HL-60/S4 (cell line): Measurements from ENCODE around the gene SF3A2.

Experiments
- in situ Hi-C: fragments of 300-500 bp; cut with MboI; formaldehyde crosslinking; loops from 2 replicates; pipeline ENCODE4 v1.14.3; 2022; ENCODE audit warnings: low sequenced_read_pairs

Gene SF3A2

DNA sequence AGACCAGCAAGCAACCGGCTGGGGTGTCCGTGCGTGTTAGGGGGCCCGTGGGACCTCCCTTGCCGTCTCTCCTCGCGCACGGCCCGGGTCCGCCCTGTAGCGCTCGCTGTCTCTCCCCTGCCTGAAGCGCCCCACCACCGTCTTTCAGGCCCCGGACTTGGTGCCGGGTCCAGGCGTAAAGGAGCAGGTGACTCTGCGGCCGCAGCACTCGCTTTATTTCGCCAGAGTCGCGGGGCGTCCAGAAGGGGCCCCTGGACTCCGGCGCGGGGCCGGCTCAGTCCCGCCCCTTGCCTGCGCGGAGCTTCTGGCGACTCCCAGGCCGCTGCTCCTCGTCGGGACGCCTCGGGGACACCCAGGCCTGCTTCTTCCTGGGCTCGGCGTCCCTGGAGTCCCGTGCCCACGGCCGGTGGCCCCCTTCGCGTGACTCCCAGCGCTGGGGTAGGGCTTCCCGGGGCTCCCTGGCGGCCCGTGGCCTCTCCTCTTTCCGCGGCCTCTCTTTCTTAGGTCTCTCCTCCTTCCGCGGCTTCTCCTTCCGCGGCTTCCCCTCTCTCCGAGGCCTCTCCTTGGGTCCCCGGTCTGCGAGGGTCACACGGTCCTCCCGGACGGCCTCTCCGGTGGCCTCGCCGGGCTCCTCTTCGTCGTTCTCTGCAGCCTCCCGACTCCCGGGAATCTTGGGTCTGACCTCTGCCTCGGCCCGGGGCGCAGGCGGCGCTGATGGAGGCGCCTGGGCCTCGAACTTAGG is 15.6 kb downstream of the SF3A2 start:
- in situ Hi-C loops, result no loop called here

DNA sequence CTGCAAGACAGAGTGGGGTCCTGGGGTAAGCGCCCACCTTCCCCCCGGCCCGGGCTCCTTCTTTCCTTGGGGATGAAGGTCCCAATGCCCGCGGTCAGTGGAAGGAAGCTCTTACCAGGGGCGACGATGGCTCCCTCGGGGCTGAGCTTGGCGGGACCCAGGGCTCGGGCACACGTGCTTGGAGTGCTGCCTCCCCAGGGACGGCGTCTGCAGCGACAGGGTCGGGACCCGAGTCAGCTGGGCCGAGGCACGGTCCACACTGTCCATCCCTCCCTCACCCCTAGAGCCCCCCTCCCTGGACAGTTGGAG is 16.1 kb downstream of the SF3A2 start:
- in situ Hi-C loops, result no loop called here

DNA sequence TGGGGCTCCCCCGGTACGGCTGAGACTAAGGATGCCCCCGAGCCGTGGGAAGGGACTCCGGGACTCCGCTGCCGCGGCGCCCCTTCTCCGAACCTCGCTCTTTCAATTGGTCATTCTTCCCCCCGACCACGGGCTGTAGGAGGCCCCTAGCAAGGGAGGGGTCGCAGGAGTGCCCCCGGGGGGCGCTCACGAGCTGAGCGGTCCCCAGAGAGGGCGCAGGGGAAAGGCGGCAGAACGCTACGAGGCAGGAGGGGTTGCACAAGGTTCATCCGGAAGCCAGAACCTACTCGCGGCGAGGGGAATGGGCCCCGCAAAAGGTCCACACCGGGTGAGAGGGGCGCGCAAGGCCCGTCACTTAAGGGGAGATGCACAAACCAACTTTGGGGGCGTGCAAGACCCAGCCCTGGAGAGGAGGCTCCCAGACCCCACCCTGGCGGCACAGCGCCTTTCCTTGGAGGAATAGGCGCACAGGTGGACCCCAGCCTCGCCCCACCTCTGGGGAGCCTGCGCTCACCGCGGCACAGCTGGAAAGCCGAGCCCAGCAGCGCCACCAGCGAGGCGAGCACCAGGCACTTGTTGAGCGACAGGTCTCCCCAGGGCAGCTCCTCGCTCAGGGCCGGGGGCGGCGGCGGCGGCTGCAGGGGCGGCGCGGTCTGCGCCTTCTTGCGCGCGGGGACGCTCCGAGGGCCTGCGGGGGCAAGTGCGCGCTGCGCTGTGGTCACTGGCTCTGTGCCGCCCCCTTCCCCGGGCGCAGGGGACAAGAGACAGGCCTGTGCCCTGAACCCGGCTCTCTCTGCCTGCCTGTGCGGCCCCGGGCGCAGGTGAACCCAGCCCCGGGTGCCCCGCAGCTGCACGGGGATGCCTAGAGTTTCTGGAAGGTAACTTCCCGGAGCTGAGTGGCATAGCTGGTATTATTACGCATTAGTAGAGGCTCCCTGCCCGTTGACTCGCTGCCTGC is 16.8 kb downstream of the SF3A2 start:
- in situ Hi-C loops, result no loop called here

DNA sequence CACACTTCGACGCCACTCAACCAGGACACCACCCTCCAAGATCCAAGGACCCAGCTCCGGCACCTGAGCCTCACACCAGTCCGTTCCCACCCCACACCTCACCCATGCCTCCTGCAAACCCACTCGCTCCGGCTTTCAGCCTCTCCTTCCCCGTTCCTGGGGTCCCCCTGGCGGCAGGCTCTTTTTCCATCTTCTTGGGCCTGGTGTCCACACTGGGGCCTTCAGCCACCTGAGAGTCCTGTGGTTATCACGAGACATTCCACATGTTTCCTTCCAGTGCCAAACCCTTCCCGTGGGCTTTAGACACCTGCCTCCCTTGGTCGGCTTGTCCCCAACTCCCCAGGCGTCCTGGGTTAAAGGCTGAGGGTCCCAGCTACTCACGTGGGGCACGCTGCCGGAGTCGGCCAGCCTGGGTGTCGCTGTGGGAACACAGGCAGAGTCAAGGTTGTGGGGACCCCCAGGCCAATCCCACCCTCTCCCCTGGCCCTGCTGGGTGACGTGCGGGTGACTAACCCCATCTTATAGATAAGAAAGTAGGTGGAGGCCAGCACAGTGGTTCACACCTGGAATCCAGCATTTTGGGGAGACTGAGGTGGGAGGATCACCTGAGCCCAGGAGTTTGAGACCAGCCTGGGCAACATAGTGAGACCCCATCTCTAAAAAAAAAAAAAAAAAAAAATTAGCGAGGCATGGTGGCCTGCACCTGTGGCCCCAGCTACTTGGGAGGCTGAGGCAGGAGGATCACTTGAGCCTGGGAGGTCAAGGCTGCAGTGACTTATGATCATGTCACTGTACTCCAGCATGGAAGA is 17.6 kb downstream of the SF3A2 start:
- in situ Hi-C loops, result no loop called here

DNA sequence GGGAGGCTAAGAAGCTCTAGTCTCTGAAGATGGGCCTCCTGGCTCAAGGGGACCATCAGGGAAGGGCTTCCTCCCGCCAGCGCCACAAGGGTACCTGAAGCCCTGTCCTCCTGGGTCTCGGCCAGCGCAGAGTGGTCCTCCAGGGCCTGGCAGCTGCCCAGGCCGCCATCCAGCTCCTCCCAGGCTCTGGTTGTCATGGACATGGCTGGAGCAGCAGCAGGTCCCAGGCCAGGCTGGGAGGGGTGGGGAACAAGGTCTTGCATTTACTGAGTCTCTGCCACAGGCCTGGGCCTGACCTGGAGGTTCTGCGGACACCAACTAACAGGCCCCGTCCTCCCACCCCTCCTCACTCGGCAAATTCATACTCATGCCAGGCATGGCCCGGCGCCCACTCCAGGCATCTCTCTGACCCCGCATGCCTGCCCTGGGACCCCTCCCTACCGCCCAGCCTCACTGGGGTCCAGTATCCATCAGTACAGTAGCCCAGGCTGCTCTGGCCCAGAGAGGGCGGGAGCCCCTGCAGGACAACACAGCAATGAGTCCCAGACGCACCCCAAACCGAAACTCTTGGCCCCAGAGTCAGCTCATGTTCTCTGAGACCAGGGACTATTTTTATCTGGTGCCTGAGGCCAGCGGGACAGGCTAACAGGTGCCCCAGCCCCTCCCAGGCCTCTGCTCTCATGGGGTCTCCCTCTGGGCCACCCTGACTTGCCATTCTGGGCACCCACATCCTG is 18.7 kb downstream of the SF3A2 start:
- in situ Hi-C loops, result no loop called here

DNA sequence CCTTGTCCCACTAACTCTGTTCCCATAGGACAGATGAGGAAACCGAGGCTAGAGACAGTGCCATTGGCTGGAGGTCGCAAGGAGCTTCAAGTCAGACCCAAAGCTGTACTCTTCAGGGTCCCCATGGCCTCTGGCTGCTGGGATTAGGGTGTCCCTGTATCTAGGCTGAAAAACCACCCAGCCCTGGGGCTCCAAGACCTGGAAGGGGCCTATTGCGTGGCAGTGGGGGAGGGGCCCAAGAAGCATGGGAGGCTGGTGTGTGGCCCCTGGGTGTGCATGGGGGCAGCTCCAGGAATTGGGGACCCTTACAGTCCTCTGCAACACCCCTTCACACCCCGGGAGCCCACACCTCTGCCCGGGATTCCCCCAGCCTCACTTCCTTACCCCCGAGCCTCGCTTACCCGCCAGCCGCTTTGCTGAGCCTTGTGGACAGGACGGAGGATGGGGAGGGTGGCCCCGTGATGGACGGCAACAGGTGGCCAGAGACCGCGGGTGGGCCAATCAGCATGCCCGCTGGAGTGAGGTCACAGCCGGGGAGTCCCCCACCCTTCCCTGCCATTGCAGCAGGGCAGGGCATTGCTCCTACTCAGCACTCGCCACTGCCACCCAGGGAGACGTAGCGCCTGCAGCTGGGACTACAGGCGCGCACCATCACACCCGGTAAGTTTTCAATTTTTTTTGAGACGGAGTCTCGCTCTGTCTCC is 19.5 kb downstream of the SF3A2 start, which contains the start of gene JSRP1:
TSS of gene JSRP1 (minus strand) at position 436 of the 704 bp plus-strand sequence. CDS start 1,103 bp downstream, outside the sequence.
- in situ Hi-C loops, result no loop called here

DNA sequence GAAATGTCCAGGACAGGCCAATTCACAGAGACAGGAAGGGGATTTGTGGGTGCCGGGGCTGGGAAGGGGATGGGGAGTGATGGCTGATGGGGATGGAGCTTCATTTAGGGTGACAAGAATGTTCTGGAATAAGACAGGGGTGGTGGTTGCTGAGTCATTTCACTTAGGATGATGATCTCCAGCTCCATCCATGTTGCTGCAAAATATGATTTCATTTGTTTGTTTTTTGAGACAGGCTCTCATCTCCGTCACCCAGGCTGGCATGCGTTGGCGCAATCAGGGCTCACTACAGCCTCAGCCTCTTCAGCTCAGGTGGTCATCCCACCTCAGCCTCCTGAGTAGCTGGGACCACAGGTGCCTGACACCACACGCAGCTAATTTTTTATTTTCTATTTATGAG is 22.7 kb downstream of the SF3A2 start:
- in situ Hi-C loops, result no loop called here

DNA sequence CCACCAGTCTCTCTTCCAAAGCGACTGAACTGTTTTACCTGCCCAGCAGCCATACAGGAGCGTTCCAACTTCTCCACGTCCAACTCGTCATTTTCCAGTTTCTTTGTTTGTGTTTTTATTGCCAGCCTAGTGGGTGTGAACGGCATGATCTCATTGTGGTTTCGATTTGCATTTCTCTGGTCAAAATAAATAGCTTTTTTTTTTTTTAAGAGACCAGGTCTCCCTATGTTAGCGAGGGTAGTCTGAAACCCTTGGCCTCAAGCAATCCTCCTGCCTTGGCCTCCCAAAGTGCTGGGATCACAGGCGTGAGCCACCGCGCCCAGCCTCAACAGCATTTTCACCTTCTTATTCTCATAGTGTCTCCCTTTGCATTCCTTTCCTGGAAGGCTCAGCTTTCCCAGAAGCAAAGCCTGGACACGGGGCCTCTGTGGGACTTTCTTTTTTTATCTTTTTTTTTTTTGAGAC is 23.7 kb downstream of the SF3A2 start:
- in situ Hi-C loops, result no loop called here

DNA sequence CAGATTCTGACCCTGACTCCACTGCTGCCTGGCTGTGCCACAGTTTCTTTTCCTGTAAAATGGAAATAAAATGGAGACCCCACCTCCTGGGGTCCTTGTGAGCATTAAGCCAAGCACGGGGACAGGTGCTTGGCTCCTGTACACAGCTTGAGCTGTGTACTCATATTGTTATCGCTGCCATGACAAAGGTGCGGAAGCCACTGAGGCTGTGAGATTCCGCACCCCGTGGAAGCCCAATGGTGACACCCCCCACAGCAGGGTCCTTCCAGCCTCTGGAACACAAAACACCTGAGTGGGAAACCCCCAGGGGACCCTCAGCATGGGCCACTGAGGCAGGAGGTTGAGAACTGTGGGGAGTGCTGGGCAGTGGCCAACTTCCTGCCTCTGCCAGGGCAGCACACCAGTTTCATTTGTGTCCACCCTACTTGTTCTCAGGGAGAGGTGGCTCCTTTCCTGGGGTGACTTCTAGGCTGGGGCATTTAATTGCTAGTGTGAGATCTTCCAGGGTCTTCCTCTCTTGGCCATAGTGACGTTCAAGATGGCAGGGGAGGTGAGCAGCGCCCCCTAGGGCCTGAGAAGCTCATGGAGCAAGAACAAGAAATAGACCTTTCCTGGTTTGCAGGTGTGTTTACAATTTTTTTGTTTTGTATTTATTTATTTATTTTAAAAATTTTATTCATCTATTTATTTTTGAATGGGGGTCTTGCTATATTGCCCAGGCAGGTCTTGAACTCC is 25.0 kb downstream of the SF3A2 start:
- in situ Hi-C loops, result no loop called here

DNA sequence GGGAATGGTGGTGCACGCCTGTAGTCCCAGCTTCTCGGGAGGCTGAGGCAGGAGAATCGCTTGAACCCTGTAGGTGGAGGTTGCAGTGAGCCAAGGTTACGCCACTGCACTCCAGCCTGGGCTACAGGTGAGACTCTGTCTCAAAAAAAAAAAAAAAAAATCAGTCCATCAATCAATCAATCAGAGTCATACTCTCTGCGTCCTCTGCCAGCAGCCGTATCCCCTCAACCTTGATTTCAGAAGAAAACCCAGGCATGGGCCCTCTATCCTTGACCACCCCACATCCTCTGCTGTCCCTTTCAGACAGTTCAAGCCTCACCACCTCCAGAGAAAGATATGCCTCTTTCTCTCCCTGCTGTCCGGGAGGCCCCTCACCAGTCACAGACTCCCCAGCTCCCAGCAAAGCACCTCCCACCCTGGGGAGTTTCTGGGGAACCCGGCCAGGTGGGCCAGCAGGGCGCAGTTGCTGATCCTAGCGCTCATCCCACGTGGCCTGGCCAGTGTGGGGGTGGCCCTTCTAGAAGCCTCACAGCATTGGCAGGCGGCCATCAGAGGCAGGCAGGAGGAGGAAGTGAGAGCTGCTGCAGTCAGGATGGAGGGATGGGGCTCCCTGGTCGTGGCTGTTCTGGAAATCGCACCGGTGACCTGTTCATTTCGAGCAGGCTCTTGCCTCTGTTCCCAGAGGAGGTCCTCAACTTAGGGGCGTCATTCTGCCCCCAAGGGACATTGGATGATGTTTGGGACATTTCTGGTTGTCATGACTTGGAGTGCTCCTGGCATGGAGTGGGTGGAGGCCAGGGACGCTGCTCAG is 29.8 kb downstream of the SF3A2 start:
- in situ Hi-C loops, result no loop called here

DNA sequence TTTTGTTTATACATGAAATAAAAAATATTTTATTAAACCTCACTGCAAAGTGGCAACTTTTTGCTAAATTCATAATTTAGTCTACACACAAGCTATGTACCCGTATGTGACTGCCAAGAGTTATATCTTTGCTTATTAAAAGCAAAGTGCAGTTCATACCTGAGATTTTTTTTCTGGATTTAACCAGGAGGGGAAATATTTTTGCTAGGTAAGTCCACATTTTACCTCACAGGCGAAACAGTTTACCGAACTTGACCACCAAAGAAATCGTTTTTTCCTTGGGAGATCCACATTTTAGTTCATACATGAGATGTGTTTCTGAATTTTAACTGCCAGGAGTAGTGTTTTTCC is 31.8 kb downstream of the SF3A2 start:
- in situ Hi-C loops, result no loop called here

DNA sequence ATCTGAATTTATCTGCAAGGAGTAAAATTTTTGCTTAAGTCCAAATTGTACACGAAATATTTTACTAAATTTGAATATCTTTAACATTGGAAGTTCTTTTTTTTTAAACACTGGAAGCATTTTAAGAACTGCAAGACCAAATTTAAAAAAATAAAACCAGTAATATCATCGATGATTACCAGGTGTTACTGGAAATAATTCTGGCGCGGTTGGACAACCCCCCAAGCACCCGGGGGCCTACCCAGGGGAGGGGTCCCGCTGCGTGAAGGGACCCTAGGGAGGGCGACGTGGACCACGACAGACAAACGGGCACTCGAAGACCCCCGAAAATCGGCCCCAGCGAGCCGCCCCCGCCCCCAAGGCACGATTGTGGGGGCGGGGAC is 32.2 kb downstream of the SF3A2 start:
- in situ Hi-C loops, result no loop called here

DNA sequence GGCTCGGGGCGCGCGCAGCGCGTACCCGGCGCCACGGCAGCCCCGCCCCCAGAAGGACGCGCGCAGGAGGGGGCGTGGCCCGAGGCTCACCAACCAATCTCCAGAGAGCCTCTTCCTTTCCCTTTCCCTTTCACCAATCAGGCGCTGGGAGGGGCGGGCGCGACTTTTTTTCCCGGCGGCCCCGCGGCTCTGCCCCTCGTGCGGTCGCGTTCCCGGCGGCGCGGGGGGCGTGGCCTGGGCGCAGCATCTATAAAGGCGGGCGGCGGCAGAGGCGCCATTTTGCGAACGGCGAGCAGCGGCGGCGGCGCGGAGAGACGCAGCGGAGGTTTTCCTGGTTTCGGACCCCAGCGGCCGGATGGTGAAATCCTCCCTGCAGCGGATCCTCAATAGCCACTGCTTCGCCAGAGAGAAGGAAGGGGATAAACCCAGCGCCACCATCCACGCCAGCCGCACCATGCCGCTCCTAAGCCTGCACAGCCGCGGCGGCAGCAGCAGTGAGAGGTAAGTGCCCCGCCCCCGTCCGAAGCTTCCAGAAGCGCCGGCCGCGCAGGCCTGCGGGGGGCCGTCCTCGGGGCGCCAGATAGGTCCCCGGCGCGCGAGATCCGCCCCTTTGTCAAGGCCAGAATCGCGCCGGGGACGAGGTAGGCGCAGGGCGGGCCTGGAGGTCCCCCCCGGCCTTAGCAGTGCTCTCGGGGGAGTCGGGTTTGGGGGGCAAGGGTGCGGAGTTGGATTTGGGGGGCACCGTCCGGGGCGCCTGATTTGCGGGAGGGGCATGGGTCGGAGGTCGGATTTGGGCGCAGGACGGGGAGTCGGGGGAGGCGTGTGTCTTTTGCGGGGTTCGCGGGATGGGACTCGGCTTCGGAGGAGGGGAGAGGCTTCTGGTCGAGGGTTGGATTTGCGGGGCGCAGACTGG is 32.9 kb downstream of the SF3A2 start:
- in situ Hi-C loops, result no loop called here

DNA sequence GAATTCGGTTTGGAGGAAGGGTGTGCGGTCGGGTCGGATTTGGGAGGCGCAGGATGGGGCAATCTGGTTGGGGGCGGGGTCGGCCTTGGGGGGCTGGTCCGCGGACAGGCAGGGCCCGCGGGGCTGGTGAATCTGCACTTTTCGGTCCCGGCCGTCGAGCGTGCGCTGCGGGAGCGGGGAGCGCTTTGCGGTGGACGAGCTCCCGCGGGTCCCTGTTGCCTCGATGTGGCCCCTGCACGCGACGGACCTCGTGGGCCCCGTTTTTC is 33.5 kb downstream of the SF3A2 start:
- in situ Hi-C loops, result no loop called here

DNA sequence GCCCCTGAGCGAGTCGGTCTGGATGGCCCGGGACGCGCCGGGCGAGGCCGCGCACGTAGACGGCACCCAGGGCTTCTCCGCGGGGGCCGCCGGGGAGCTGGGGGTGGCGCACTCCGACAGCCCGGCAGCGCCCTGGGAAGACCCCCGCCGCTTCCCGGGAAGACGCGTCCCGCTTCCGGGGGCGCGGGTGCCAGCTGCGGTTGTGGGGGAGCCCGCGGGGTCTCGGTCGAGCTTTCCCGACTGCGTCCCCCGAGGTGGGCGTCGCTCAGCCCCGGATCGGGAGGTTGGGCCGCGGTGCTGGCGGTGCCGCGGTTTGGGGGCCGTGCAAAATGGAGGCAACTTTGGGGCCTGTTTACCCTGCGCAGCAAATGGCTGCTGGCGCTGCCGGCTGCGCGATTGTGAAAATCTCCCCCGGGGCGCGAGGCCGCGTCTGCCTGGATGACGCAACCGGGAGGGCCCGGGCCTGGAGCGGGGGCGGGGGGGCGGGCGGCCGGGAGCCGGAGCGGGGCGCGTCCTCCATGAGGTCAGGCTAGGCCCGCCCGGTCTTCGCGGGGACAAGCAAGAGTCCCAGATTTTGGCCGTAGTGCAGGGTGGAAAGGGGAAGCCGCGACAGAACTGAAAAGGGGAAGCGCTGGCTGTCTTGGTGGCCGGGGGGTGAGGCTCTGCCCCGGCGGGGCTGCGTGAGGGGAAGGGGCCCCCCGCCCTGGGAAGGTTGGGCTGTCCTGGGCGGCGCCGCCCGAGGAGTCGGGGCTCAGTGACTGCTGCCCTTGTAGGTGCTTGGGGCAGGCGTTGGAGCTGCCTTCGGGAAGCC is 34.0 kb downstream of the SF3A2 start:
- in situ Hi-C loops, result no loop called here

DNA sequence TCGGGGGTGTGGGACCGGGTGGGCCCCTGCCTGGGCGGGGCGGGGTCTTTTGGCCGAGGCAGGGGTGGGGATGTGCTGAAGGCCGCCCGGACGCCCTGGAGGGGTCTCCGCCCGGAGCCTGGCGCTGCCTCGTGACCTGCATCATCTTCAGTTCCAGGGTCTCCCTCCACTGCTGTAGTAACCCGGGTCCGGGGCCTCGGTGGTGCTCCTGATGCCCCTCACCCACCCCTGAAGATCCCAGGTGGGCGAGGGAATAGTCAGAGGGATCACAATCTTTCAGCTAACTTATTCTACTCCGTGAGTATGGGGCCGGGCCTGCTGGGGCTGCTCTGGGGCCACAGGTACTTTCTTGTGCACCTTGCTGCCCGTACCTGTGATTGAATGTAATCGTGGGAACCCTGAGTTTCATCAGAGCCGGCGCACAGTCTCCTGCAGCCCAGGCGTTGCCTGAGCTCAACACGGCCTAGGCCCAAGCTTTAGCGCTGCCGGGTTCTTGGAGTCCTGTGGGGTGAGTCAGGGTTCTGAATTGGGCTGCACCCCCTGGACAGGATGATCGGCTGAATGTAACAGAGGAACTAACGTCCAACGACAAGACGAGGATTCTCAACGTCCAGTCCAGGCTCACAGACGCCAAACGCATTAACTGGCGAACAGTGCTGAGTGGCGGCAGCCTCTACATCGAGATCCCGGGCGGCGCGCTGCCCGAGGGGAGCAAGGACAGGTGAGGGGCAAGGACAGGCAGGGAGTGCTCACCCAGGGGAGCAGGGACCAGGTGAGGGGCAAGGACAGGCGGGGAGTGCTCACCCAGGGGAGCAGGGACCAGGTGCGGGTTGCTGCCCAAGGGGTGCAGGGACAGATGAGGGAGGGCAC is 34.8 kb downstream of the SF3A2 start:
- in situ Hi-C loops, result no loop called here
